Left renal cortex interstitium (tissue), 4 donors: ENCODE data around the gene KRTAP10-9. TPM values are rescaled to one million over a fixed set of nuclear protein-coding genes. Genes with fewer than 3 reads are reported as not detected.
"Not testable (repeated sequence)": the region's sequence is repeated elsewhere in the genome, so short reads cannot be mapped to it uniquely, and the experiment has no call there.

Experiments
- DNase-seq, 4 donors: peaks; one replicate each; pipeline ENCODE4 v3.0.0-alpha.2; 2013; ENCODE audit warnings: low read depth in 4 of 4, low spot score in 2 of 4, missing footprints in 1 of 4
- polyA plus RNA-seq, 4 donors: library from polyadenylated mRNA; unstranded; fragments of 120-200 nt; gene quantifications; one replicate each; pipeline ENCODE4 v1.2.1, GENCODE V29; 2013; ENCODE audit not compliant: insufficient read length in 4 of 4

The KRTAP10-9 gene
- polyA plus RNA-seq, 4 donors, result not detected

- DNase-seq, result no peak
These were observed 13.3 kb upstream of the KRTAP10-9 start for GRCh38 chr21:44613386-44614155.

GRCh38 chr21:44614161-44614631 lies 12.7 kb upstream of the KRTAP10-9 start:
- DNase-seq, result no peak

GRCh38 chr21:44614961-44615391 lies 11.9 kb upstream of the KRTAP10-9 start:
- DNase-seq, result no peak

- DNase-seq, result no peak
These were observed 11.4 kb upstream of the KRTAP10-9 start for GRCh38 chr21:44615466-44615865.

GRCh38 chr21:44615911-44616590 lies 10.8 kb upstream of the KRTAP10-9 start:
- DNase-seq, result no peak

GRCh38 chr21:44616591-44616926 lies 10.3 kb upstream of the KRTAP10-9 start:
- DNase-seq, result no peak

- no peak for DNase-seq
These were observed 9.8 kb upstream of the KRTAP10-9 start for GRCh38 chr21:44617071-44617501.

GRCh38 chr21:44618504-44618903 lies 8.4 kb upstream of the KRTAP10-9 start:
- no peak for DNase-seq

GRCh38 chr21:44618909-44619308 lies 8.0 kb upstream of the KRTAP10-9 start:
- no peak for DNase-seq

- no peak for DNase-seq
These were observed 7.0 kb upstream of the KRTAP10-9 start for GRCh38 chr21:44619886-44620285.

- no peak for DNase-seq
These were observed 3.3 kb upstream of the KRTAP10-9 start for GRCh38 chr21:44623575-44623974.

- no peak for DNase-seq
These were observed 1.1 kb upstream of the KRTAP10-9 start for GRCh38 chr21:44625756-44626155.

- no peak for DNase-seq
These were observed 631 bp upstream of the KRTAP10-9 start for GRCh38 chr21:44626262-44626661.

- DNase-seq, result not testable (repeated sequence)
These were observed 409 bp downstream of the KRTAP10-9 start for GRCh38 chr21:44627181-44627822.

GRCh38 chr21:44627831-44628233 lies 939 bp downstream of the KRTAP10-9 start:
- DNase-seq, result not testable (repeated sequence)

- DNase-seq, result no peak
These were observed 2.0 kb downstream of the KRTAP10-9 start for GRCh38 chr21:44628707-44629391.

- DNase-seq, result no peak
These were observed 3.5 kb downstream of the KRTAP10-9 start for GRCh38 chr21:44630440-44630839.

GRCh38 chr21:44632067-44632466 lies 5.2 kb downstream of the KRTAP10-9 start:
- no peak for DNase-seq

- DNase-seq, result no peak
These were observed 9.5 kb downstream of the KRTAP10-9 start for GRCh38 chr21:44636209-44637017.
